Small intestine (tissue), 7 donors: ENCODE data around the gene RBBP5. TPM values are rescaled to one million over a fixed set of nuclear protein-coding genes. Genes with fewer than 3 reads are reported as not detected.
A peak's percentile ranks its signal among the peaks of the same experiment; 100 is the strongest.

Source experiments
- DNase-seq, 2 donors: peaks; one replicate each; pipeline versions ENCODE4 v3.0.0 to v3.0.0-alpha.2; 2013
- FAIRE-seq: peaks from 2 replicates; lab custom pipeline; 2012; peaks lifted over from hg19 to GRCh38; lab: Jason Lieb, UNC
- H3K27ac ChIP-seq, 3 donors: one replicate each; pipeline ENCODE4 v1.5.1; 2013; ENCODE audit warnings: low read length in 2 of 3, mild to moderate bottlenecking in 2 of 3, control low read depth in 1 of 3, inconsistent platforms in 1 of 3, low read depth in 1 of 3, moderate library complexity in 1 of 3
- H3K27me3 ChIP-seq, 3 donors: one replicate each; pipeline ENCODE4 v1.6.1; 2013; ENCODE audit warnings: low read length in 3 of 3, inconsistent platforms in 1 of 3; ENCODE audit not compliant: control insufficient read depth in 3 of 3, insufficient read depth in 3 of 3
- H3K36me3 ChIP-seq, 3 donors: one replicate each; pipeline ENCODE4 v1.6.1; 2013; ENCODE audit warnings: low read length in 3 of 3, inconsistent platforms in 1 of 3, low read depth in 1 of 3, mild to moderate bottlenecking in 1 of 3, moderate library complexity in 1 of 3; ENCODE audit not compliant: control insufficient read depth in 3 of 3, insufficient read depth in 2 of 3
- H3K4me1 ChIP-seq, 3 donors: one replicate each; pipeline ENCODE4 v1.6.1; 2013; ENCODE audit warnings: low read length in 2 of 3, inconsistent platforms in 1 of 3, low read depth in 1 of 3, mild to moderate bottlenecking in 1 of 3, moderate library complexity in 1 of 3; ENCODE audit not compliant: control insufficient read depth in 3 of 3, insufficient read depth in 2 of 3
- H3K4me3 ChIP-seq, 3 donors: one replicate each; pipeline ENCODE4 v1.5.1; 2013; ENCODE audit warnings: low read length in 3 of 3, control low read depth in 1 of 3, inconsistent platforms in 1 of 3, low read depth in 1 of 3, mild to moderate bottlenecking in 1 of 3, moderate library complexity in 1 of 3
- H3K9me3 ChIP-seq, 2 donors: one replicate each; pipeline ENCODE4 v1.6.1; 2013; ENCODE audit warnings: low read depth in 1 of 2, low read length in 1 of 2; ENCODE audit not compliant: control insufficient read depth in 2 of 2, insufficient read depth in 1 of 2
- WGBS, 3 donors: extraction: QIAGEN DNeasy Blood & Tissue Kit; methylation state at CpG; one replicate each; pipeline ENCODE4 v1.1.7; 2013; 5-methylcytosine and 5-hydroxymethylcytosine counted together
- polyA plus RNA-seq, 4 donors: library from polyadenylated mRNA; stranded (reverse) in 3 of 4; unstranded in 1 of 4; fragments of 200-250 nt in 3 of 4; fragments of 120-200 nt in 1 of 4; gene quantifications; one replicate each; pipeline versions ENCODE4 v1.2.1 to v1.2.3, GENCODE V29; 2013
- donor health status: healthy with polysubstance abuse.
- donor health status: control.
- donor health status: control.
- donor health status: Bipolar disorder and iron deficiency.
- donor health status: healthy.

The RBBP5 gene
- polyA plus RNA-seq, 4 donors, result 5.9 to 14.4 (median 7.1) TPM

DNA sequence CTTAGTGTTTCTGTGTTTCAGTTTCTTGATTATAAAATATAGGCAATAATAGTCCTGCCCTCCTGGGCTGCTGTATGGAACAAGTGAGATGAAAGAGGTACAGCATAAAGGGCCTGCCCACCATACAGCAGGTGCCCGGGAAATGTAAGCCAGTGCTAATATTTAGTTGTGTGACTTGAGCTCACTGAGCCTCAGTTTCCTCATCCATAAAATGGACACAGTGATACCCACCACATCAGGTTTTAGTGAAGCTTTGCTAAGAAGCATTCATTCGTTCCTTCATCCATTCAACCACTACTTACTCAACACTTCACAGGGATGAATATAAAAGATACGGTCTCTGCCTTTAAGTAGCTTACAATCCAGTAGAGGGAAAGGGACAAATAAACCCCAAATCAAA, 58.9 kb downstream of the RBBP5 start:
- FAIRE-seq, result no peak
- Histone ChIP-seq H3K36me3 (no peaks in the 10 kb centered on the region), H3K27ac (no peak overlapping the region), H3K4me1 (no peaks in the 10 kb centered on the region), H3K9me3 (no peaks in the 10 kb centered on the region), H3K4me3 (no peak overlapping the region), H3K27me3 (no peaks in the 10 kb centered on the region)
- 84 to 89% (median 84%) methylated on average over 3 of the region's 3 CpGs for WGBS, 3 donors
- no peak for DNase-seq

DNA sequence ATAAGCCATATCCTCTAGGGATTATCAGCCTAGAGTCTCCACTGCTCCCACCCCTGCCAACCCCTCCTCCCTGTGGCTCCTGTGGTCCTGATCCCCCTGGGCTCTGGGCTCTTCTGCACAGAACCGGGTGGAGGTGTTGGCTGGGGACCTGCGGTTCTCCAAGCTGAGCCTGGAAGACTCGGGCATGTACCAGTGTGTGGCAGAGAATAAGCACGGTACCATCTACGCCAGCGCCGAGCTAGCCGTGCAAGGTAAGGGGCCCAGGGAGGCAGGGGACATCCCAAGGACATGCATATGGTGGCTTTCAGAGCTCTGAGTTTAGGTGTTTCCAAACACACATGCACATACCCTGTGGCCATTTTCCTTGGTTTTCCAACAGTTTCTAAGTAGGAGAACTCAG, 59.5 kb downstream of the RBBP5 start:
- Histone ChIP-seq H3K4me1 (no peaks in the 10 kb centered on the region), H3K9me3 (no peaks in the 10 kb centered on the region), H3K4me3 (no peak overlapping the region), H3K36me3 (no peaks in the 10 kb centered on the region), H3K27me3 (no peaks in the 10 kb centered on the region), H3K27ac (no peak overlapping the region)
- FAIRE-seq (no peak), DNase-seq (no peak)
- 90 to 94% (median 90%) methylated on average over 8 of the region's 8 CpGs for WGBS, 3 donors

DNA sequence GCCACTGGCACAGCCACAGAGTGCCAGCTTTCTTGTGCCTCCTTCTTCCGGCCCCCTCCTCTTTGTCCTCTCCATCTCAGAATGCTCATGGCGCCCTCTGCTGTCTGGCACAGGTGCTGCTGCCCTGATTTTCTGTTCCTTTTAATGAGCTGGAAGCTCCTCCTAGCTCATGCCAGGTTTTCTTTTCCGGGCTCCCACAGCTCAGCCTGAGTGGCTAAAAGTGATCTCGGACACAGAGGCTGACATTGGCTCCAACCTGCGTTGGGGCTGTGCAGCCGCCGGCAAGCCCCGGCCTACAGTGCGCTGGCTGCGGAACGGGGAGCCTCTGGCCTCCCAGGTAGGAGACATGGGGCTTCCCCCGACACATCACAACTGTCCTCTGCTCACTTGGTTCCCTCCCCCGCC, 60.1 kb downstream of the RBBP5 start:
- DNase-seq (peak; percentile 50 to 85), FAIRE-seq (no peak)
- 36 to 41% (median 39%) methylated on average over 13 of the region's 13 CpGs for WGBS, 3 donors

DNA sequence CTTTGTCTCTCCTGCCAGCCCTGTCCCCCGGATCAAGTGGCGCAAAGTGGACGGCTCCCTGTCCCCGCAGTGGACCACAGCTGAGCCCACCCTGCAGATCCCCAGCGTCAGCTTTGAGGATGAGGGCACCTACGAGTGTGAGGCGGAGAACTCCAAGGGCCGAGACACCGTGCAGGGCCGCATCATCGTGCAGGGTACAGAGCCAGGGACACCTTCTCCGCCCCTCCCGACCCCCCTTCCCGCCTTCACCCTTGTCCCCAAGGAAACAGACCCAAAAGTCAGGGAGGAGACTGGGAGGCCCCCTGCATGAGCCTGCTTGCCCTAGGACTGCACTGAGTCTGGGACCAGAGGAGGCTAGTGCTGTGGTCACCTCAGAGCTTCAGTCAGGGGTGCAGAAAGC, 60.6 kb downstream of the RBBP5 start:
- no peaks in the 10 kb centered on the region for H3K36me3 ChIP-seq
- no peaks in the 10 kb centered on the region for H3K27me3 ChIP-seq
- no peaks in the 10 kb centered on the region for H3K9me3 ChIP-seq
- WGBS, 3 donors, result 75 to 81% (median 79%) methylated on average over 14 of the region's 14 CpGs
- H3K27ac ChIP-seq, result no peak overlapping the region
- no peaks in the 10 kb centered on the region for H3K4me1 ChIP-seq
- no peak for FAIRE-seq
- no peak for DNase-seq
- H3K4me3 ChIP-seq, result no peak overlapping the region

More for the DNA sequence above, 60.1 kb downstream of the RBBP5 start:
- Histone ChIP-seq H3K4me3 (no peak overlapping the region), H3K27me3 (no peaks in the 10 kb centered on the region), H3K27ac (no peak overlapping the region), H3K36me3 (no peaks in the 10 kb centered on the region), H3K9me3 (no peaks in the 10 kb centered on the region), H3K4me1 (no peaks in the 10 kb centered on the region)

DNA sequence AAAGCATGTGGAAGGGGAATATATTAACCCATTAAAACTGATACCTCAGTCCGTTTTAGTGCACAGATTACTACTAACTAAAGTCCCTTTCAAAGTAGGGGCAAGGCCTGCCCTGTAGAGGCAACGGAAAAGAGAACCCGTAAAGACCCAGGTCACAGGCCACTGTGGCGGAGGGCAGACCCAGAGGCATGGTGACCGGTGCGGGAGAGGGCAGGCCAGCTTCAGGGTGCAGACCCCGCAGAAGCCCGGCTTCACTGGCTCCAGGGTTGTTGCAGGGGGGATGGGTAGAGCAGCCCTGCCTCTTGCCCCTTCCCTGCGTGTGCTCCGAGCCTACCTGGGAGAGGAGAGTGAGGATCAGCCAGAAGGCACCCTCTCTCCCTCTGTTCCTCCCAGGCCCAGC, 61.0 kb downstream of the RBBP5 start:
- Histone ChIP-seq H3K4me1 (no peaks in the 10 kb centered on the region), H3K27ac (no peak overlapping the region), H3K4me3 (no peak overlapping the region), H3K36me3 (no peaks in the 10 kb centered on the region), H3K27me3 (no peaks in the 10 kb centered on the region), H3K9me3 (no peaks in the 10 kb centered on the region)
- WGBS, 3 donors, result 82 to 98% (median 95%) methylated on average over 9 to 10 of the region's 10 CpGs
- DNase-seq (no peak), FAIRE-seq (no peak)

DNA sequence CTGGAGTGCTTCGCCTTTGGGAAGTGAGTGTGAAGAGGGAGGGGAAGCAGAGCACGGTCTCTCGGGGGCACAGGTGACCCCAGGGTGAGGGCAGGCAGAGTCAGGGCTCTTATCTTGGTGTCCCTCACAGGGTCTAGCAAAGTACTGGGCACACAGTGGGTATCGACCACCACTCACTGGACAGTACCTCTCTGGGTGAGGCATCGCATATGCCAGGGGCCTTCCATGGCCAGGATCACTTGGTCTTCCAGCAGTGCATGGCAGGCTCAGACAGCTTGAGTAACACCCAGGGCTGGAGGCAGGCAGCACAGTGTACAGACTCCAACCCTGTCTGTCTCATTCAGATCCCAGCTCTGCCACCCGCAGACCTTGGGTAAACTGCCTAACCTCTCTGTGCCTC, 62.1 kb downstream of the RBBP5 start:
- FAIRE-seq (no peak), DNase-seq (no peak)
- Histone ChIP-seq H3K9me3 (no peaks in the 10 kb centered on the region), H3K27me3 (no peaks in the 10 kb centered on the region), H3K4me1 (no peaks in the 10 kb centered on the region), H3K4me3 (no peak overlapping the region), H3K27ac (no peak overlapping the region), H3K36me3 (no peaks in the 10 kb centered on the region)
- 85 to 94% (median 89%) methylated on average over 6 of the region's 6 CpGs for WGBS, 3 donors

DNA sequence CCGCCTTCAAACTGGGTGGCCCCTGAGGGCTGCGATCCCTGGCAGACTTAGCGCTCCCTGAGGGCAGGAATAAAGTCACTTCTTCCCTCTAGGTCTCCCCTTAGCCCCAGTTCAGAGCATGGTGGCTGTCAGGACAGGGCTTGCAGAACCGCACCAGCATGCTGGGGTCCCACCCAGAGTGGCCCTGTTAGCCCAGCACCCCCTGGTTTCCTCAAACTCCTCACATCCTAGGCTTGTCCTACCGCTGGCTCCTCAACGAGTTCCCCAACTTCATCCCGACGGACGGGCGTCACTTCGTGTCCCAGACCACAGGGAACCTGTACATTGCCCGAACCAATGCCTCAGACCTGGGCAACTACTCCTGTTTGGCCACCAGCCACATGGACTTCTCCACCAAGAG, 62.9 kb downstream of the RBBP5 start:
- no peak overlapping the region for H3K27ac ChIP-seq
- WGBS, 3 donors, result 89 to 96% (median 94%) methylated on average over 12 of the region's 12 CpGs
- H3K9me3 ChIP-seq, result no peaks in the 10 kb centered on the region
- DNase-seq (no peak), FAIRE-seq (no peak)
- H3K4me1 ChIP-seq, result no peaks in the 10 kb centered on the region
- no peak overlapping the region for H3K4me3 ChIP-seq
- no peaks in the 10 kb centered on the region for H3K36me3 ChIP-seq
- H3K27me3 ChIP-seq, result peaks cover 0 to 4% (median 0%) of the 10 kb centered on the region in 3 donors

DNA sequence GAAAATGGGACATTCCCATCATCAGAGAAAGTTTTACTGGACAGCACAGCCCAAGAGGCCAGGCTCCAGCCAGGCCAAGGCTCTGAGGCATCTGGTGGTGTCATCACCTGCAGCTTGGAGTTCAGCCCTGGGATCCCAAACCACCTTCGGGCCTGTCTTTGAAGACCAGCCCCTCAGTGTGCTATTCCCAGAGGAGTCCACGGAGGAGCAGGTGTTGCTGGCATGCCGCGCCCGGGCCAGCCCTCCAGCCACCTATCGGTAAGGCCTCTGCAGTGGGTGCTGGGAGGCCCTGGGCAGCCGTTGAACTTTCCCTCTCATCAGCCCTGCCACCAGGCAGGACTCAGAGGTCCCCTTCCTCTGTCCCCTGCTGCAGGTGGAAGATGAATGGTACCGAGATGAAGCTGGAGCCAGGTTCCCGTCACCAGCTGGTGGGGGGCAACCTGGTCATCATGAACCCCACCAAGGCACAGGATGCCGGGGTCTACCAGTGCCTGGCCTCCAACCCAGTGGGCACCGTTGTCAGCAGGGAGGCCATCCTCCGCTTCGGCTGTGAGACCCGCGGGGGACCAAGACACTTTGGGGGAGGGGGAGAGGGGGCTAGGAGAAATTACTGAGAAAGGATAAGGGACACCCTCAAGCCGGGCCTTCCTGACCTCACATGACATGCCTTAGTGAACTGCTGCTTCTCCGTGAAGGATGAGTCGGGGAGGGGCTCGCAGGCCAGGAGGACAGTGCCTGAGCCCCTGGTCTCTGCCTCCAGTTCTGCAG, 63.8 kb downstream of the RBBP5 start:
- Histone ChIP-seq H3K4me3 (no peak overlapping the region), H3K9me3 (no peaks in the 10 kb centered on the region), H3K36me3 (no peaks in the 10 kb centered on the region), H3K27ac (no peak overlapping the region), H3K27me3 (peaks cover 0 to 4% (median 0%) of the 10 kb centered on the region in 3 donors), H3K4me1 (no peaks in the 10 kb centered on the region)
- no peak for FAIRE-seq
- no peak for DNase-seq
- WGBS, 3 donors, result 67 to 81% (median 74%) methylated on average over 19 of the region's 19 CpGs
